ENCODE measurements around the gene PPP3CA.
A peak's percentile ranks its signal among the peaks of the same experiment; 100 is the strongest.

The PPP3CA gene

GRCh38 chr4:101163936-101164335, 183.4 kb downstream of the PPP3CA start:
- FAIRE-seq = no peak
- TF ChIP-seq POLR2A (IDR thresholded peaks at IDR 0.05; ENCODE audit: low read depth, low read length) = no peak
- DNase-seq (ENCODE audit: insufficient read length, low spot score) = no peak

GRCh38 chr4:101162990-101163380, 184.3 kb downstream of the PPP3CA start:
- DNase-seq (ENCODE audit: insufficient read length, low spot score) (no peak), FAIRE-seq (no peak)
- no peak for TF ChIP-seq POLR2A (IDR thresholded peaks at IDR 0.05; ENCODE audit: low read depth, low read length)

- FAIRE-seq = no peak
- TF ChIP-seq POLR2A (IDR thresholded peaks at IDR 0.05; ENCODE audit: low read depth, low read length) = no peak
- DNase-seq (ENCODE audit: insufficient read length, low spot score) = no peak
Measured at GRCh38 chr4:101160792-101161592, 186.3 kb downstream of the PPP3CA start.

- TF ChIP-seq POLR2A (IDR thresholded peaks at IDR 0.05; ENCODE audit: low read depth, low read length) = no peak
- FAIRE-seq = no peak
- no peak for DNase-seq (ENCODE audit: insufficient read length, low spot score)
Measured at GRCh38 chr4:101158507-101158906, 188.8 kb downstream of the PPP3CA start.

GRCh38 chr4:101158134-101158482, 189.2 kb downstream of the PPP3CA start:
- DNase-seq (ENCODE audit: insufficient read length, low spot score) (no peak), FAIRE-seq (peak; percentile 61)
- no peak for TF ChIP-seq POLR2A (IDR thresholded peaks at IDR 0.05; ENCODE audit: low read depth, low read length)

GRCh38 chr4:101157415-101158133, 189.8 kb downstream of the PPP3CA start:
- no peak for TF ChIP-seq POLR2A (IDR thresholded peaks at IDR 0.05; ENCODE audit: low read depth, low read length)
- no peak for FAIRE-seq
- DNase-seq (ENCODE audit: insufficient read length, low spot score) = no peak

- FAIRE-seq = no peak
Measured at GRCh38 chr4:101156619-101157310, 190.6 kb downstream of the PPP3CA start.

GRCh38 chr4:101155945-101156344, 191.4 kb downstream of the PPP3CA start:
- DNase-seq (ENCODE audit: insufficient read length, low spot score) (no peak), FAIRE-seq (no peak)
- TF ChIP-seq POLR2A (IDR thresholded peaks at IDR 0.05; ENCODE audit: low read depth, low read length) = no peak

More at GRCh38 chr4:101156619-101157310, 190.6 kb downstream of the PPP3CA start:
- no peak for DNase-seq (ENCODE audit: insufficient read length, low spot score)
- no peak for TF ChIP-seq POLR2A (IDR thresholded peaks at IDR 0.05; ENCODE audit: low read depth, low read length)

GRCh38 chr4:101155368-101155767, 192.0 kb downstream of the PPP3CA start:
- FAIRE-seq = peak; percentile 67

GRCh38 chr4:101153653-101154052, 193.7 kb downstream of the PPP3CA start:
- no peak for TF ChIP-seq POLR2A (IDR thresholded peaks at IDR 0.05; ENCODE audit: low read depth, low read length)
- FAIRE-seq (no peak), DNase-seq (ENCODE audit: insufficient read length, low spot score) (no peak)

More at GRCh38 chr4:101155368-101155767, 192.0 kb downstream of the PPP3CA start:
- TF ChIP-seq POLR2A (IDR thresholded peaks at IDR 0.05; ENCODE audit: low read depth, low read length) = no peak
- DNase-seq (ENCODE audit: insufficient read length, low spot score) = no peak

- TF ChIP-seq POLR2A (IDR thresholded peaks at IDR 0.05; ENCODE audit: low read depth, low read length) = no peak
- no peak for DNase-seq (ENCODE audit: insufficient read length, low spot score)
- FAIRE-seq = no peak
Measured at GRCh38 chr4:101152521-101152920, 194.8 kb downstream of the PPP3CA start.

- no peak for FAIRE-seq
- no peak for DNase-seq (ENCODE audit: insufficient read length, low spot score)
- no peak for TF ChIP-seq POLR2A (IDR thresholded peaks at IDR 0.05; ENCODE audit: low read depth, low read length)
Measured at GRCh38 chr4:101148551-101148950, 198.8 kb downstream of the PPP3CA start.

- no peak for FAIRE-seq
- no peak for TF ChIP-seq POLR2A (IDR thresholded peaks at IDR 0.05; ENCODE audit: low read depth, low read length)
- DNase-seq (ENCODE audit: insufficient read length, low spot score) = no peak
Measured at GRCh38 chr4:101147283-101147682, 200.0 kb downstream of the PPP3CA start.

- DNase-seq (ENCODE audit: insufficient read length, low spot score) = no peak
Measured at GRCh38 chr4:101145021-101145420, 202.3 kb downstream of the PPP3CA start.

More at GRCh38 chr4:101145021-101145420, 202.3 kb downstream of the PPP3CA start:
- no peak for FAIRE-seq
- no peak for TF ChIP-seq POLR2A (IDR thresholded peaks at IDR 0.05; ENCODE audit: low read depth, low read length)
